GM13977 (cell line): ENCODE results near the gene NUDT13.
"Not testable (repeated sequence)": the region's sequence is repeated elsewhere in the genome, so short reads cannot be mapped to it uniquely, and the experiment has no call there.

Source experiments
- DNase-seq: peaks from one replicate; pipeline ENCODE4 v3.0.0; 2012; ENCODE audit warnings: low spot score
- CTCF ChIP-seq: IDR thresholded peaks from 2 replicates; pipeline ENCODE4 v1.5.1; 2012; ENCODE audit warnings: mild to moderate bottlenecking, control low read depth; ENCODE audit not compliant: insufficient read depth; ENCODE audit errors: extremely low read depth, missing control alignments
- in situ Hi-C: fragments of 300-500 bp; cut with MboI; formaldehyde crosslinking; loops from one replicate; pipeline ENCODE4 v1.12.0; 2022; ENCODE audit warnings: low sequenced_read_pairs, low pct_unique_long_range_greater_than_20kb, mixed read lengths, inconsistent platforms; ENCODE audit not compliant: unreplicated experiment

NUDT13 gene

GRCh38 chr10:73136627-73137026, 26.4 kb downstream of the NUDT13 start:
- in situ Hi-C loops: no loop called here
- DNase-seq: no peak
- TF ChIP-seq CTCF: no peak

GRCh38 chr10:73139251-73139650, 29.0 kb downstream of the NUDT13 start:
- in situ Hi-C loops: no loop called here
- no peak for DNase-seq
- no peak for TF ChIP-seq CTCF

- TF ChIP-seq CTCF: no peak
- in situ Hi-C loops: no loop called here
- no peak for DNase-seq
These were observed 31.3 kb downstream of the NUDT13 start for GRCh38 chr10:73141603-73142002.

GRCh38 chr10:73150633-73151413, 40.6 kb downstream of the NUDT13 start:
- in situ Hi-C loops, DNase-seq: not testable (repeated sequence)

- in situ Hi-C loops: no loop called here
- no peak for TF ChIP-seq CTCF
- no peak for DNase-seq
These were observed 41.8 kb downstream of the NUDT13 start for GRCh38 chr10:73152009-73152408.

- in situ Hi-C loops: no loop called here
- TF ChIP-seq CTCF: no peak
- no peak for DNase-seq
These were observed 45.8 kb downstream of the NUDT13 start for GRCh38 chr10:73156054-73156453.

GRCh38 chr10:73159038-73159648, 48.9 kb downstream of the NUDT13 start:
- in situ Hi-C loops: no loop called here
- DNase-seq: peak; percentile 42
- peak; percentile 70 for TF ChIP-seq CTCF
